ENCODE data around the gene ME3.

DNA sequence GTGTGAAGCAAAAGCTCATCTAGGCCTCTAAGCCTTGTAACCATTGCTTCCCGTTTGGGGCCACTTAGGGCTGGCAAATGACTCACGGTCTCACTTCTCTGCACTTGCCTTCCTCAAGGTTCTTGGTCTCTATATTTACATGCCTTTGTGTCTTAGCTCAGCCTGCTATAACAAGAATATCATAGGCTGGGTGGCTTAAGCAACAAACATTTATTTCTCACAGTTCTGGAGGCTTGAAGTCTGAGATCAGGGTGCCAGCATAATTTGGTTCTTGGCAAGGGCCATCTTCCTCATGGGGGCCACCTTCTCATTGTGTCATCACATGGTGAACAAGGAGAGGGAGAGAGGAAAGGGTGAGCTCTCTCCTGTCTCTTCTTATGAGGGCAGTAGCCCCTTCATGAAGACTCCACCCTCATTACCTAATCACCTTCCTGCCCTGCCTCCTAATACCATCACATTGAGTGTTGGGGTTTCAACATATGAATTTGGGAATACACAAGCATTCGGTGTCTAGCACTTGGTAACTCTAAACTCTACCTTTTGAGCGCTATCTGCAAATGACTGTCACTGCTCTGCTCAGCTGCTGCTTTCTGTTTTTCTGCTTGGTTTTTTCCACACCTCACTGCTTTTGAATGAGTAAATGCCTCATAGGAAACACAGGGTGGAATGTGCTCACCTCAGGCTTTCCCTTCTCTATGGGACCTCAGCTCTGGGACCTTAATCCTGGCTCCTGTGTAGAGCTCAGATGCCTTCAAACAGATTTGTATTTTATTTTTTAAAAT, 16.2 kb upstream of the ME3 start:
- TF ChIP-seq, protein P1, sequence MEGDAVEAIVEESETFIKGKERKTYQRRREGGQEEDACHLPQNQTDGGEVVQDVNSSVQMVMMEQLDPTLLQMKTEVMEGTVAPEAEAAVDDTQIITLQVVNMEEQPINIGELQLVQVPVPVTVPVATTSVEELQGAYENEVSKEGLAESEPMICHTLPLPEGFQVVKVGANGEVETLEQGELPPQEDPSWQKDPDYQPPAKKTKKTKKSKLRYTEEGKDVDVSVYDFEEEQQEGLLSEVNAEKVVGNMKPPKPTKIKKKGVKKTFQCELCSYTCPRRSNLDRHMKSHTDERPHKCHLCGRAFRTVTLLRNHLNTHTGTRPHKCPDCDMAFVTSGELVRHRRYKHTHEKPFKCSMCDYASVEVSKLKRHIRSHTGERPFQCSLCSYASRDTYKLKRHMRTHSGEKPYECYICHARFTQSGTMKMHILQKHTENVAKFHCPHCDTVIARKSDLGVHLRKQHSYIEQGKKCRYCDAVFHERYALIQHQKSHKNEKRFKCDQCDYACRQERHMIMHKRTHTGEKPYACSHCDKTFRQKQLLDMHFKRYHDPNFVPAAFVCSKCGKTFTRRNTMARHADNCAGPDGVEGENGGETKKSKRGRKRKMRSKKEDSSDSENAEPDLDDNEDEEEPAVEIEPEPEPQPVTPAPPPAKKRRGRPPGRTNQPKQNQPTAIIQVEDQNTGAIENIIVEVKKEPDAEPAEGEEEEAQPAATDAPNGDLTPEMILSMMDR (IDR thresholded peaks at IDR 0.05), result no peak
- TF ChIP-seq EZH2 (IDR thresholded peaks at IDR 0.05; ENCODE audit: borderline replicate concordance, insufficient read depth, low read depth, low read length, poor library complexity, severe bottlenecking), result no peak
